Stimulated activated CD4-positive, alpha-beta T cell treated with anti-CD3 and anti-CD28 coated beads, TNF-alpha, amount 100 ng/mL, for 1 hour (primary cell): ENCODE results near the gene ZNF117.
"Not testable (repeated sequence)": the region's sequence is repeated elsewhere in the genome, so short reads cannot be mapped to it uniquely, and the experiment has no call there.

Experiments
- DNase-seq, 3 donors: peaks; one replicate each; pipeline ENCODE4 v3.0.0-alpha.2; 2020; ENCODE audit warnings: low read depth in 3 of 3, low spot score in 1 of 3

The ZNF117 gene

GRCh38 chr7:64997164-64997908, 6.5 kb upstream of the ZNF117 start:
- DNase-seq = no peak

GRCh38 chr7:64996305-64996704, 5.5 kb upstream of the ZNF117 start:
- no peak for DNase-seq

- no peak for DNase-seq
These were observed 3.1 kb upstream of the ZNF117 start for GRCh38 chr7:64993901-64994300.

GRCh38 chr7:64992971-64993370, 2.1 kb upstream of the ZNF117 start:
- DNase-seq = no peak

- DNase-seq = no peak
These were observed 620 bp downstream of the ZNF117 start for GRCh38 chr7:64990216-64990615.

- no peak for DNase-seq
These were observed 12.2 kb downstream of the ZNF117 start for GRCh38 chr7:64978497-64979203.

- no peak for DNase-seq
These were observed 25.2 kb downstream of the ZNF117 start for GRCh38 chr7:64965594-64965993.

- DNase-seq = no peak
These were observed 31.6 kb downstream of the ZNF117 start for GRCh38 chr7:64959072-64959747.

- no peak for DNase-seq
These were observed 39.5 kb downstream of the ZNF117 start for GRCh38 chr7:64951250-64951848.

- DNase-seq = not testable (repeated sequence)
These were observed 40.2 kb downstream of the ZNF117 start for GRCh38 chr7:64950673-64951072.

- not testable (repeated sequence) for DNase-seq
These were observed 42.1 kb downstream of the ZNF117 start for GRCh38 chr7:64948774-64949173.

- DNase-seq = no peak
These were observed 43.4 kb downstream of the ZNF117 start for GRCh38 chr7:64947252-64948000.

GRCh38 chr7:64946772-64947171, 44.1 kb downstream of the ZNF117 start:
- DNase-seq = no peak

- no peak for DNase-seq
These were observed 45.2 kb downstream of the ZNF117 start for GRCh38 chr7:64945503-64946175.

- not testable (repeated sequence) for DNase-seq
These were observed 46.0 kb downstream of the ZNF117 start for GRCh38 chr7:64944667-64945502.

GRCh38 chr7:64940021-64940420, 50.8 kb downstream of the ZNF117 start:
- not testable (repeated sequence) for DNase-seq

GRCh38 chr7:64938540-64938939, 52.3 kb downstream of the ZNF117 start:
- no peak for DNase-seq

GRCh38 chr7:64934478-64934877, 56.4 kb downstream of the ZNF117 start:
- DNase-seq = no peak
